HG03571 (cell line): Measurements from ENCODE around the gene AUTS2.
A peak's percentile ranks its signal among the peaks of the same experiment; 100 is the strongest.

Experiments
- ATAC-seq: cut with Tn5 transposase; IDR thresholded peaks from one replicate; pipeline ENCODE4 v1.9.1; 2021; ENCODE audit not compliant: unreplicated experiment

AUTS2 gene

DNA sequence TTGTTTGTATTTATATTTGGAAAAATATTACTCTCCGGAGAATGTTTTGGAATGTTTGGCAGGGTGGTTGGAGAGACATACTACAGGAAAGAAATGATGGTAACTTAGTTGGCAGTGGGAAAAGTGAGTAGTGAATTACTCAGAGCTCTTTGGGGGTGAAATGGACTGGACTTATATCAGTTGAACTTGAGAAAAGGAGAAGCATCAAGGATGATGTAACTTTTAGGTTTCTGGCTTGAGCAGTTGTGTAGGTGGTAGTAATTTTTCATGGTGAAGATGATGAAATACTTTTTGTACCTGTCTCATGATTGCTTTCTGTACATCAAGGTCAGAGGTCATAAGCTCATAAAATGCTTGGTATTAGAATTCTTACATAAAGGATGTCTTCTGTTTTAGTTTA is 617.2 kb downstream of the AUTS2 start:
- ATAC-seq = no peak

- no peak for ATAC-seq
These were observed 619.3 kb downstream of the AUTS2 start for GRCh38 chr7:70217571-70217970.

GRCh38 chr7:70218006-70218405 is 619.7 kb downstream of the AUTS2 start:
- no peak for ATAC-seq

DNA sequence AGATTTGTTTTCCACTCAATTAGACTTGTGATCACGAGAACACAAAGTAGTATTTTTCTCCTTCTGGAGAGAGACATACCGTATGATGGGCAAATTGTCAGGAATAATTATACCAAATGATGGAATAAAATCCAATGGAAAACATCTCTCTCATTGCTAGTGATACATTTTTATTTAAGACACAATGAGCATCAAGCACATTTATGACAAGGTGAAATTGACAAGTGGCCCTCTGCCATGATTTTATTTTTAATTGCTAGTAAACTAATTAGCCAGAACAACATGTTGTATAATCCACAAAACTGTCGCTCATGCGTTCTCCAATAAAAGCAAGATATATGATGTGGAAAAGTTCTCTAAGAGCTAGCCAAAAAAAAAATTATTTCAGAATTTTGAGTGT is 620.8 kb downstream of the AUTS2 start:
- ATAC-seq = no peak

DNA sequence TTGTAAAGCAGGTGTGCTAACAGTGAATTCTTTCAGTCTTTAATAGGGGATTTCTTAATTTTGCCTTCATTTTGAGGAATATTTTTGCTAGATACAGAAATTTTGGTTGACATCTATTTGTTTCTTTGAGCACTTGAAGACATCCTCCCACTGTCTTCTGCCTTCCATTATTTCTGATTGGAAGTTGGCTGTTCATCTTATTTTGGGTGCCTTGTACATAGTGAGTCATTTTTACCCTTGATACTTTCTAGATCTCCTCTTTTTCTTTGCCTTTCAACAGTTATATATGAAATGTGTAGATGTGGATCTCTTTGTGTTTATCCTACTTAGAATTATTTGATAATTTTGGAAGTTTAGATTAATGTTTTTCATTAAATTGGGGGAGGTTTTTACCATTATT is 631.0 kb downstream of the AUTS2 start:
- no peak for ATAC-seq

GRCh38 chr7:70230761-70231160 is 632.5 kb downstream of the AUTS2 start:
- ATAC-seq = no peak

GRCh38 chr7:70233776-70234175 is 635.5 kb downstream of the AUTS2 start:
- no peak for ATAC-seq

- no peak for ATAC-seq
These were observed 639.0 kb downstream of the AUTS2 start for GRCh38 chr7:70237256-70237655.

- ATAC-seq = peak; percentile 99
These were observed 639.7 kb downstream of the AUTS2 start for GRCh38 chr7:70237831-70238575.

- ATAC-seq = no peak
These were observed 641.6 kb downstream of the AUTS2 start for GRCh38 chr7:70239918-70240317.

DNA sequence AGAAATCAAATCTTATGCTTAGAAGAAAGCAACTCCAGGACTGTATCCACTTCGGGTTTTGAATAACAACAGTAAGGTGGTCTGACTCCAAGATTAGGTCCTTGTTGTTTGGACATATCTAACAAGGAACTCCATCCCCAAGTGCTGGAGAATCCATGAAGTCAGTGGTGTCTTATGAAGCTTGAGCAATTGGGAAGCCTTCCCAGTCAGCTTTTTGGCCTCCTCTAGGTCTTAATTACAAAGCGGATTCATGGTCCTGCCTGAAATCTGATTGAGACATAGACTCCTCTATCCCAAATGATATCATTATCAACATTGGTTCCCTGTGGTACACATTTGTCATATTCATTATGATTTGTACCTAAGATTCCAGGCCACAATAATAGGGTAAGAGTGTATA is 642.6 kb downstream of the AUTS2 start:
- no peak for ATAC-seq

- no peak for ATAC-seq
These were observed 643.4 kb downstream of the AUTS2 start for GRCh38 chr7:70241536-70242175.

DNA sequence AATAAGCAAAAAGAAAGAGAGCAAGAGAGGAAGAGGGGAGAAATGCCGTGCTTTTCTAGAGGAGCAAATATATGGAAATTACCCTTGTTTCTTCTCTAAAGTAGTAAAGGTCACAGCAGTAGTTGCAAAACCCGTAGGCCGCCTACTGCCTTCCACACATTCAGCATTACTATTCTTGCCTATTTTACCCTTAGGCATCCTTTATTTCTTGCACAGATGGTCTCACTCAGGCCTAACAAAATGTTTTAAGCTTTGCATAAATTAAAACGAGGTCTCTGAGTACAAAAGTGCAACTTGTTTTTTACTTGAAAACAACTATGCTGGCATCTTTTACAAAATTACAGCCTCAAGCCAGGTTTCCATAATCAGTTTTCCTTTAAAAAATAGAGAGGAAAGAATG is 644.6 kb downstream of the AUTS2 start:
- no peak for ATAC-seq

DNA sequence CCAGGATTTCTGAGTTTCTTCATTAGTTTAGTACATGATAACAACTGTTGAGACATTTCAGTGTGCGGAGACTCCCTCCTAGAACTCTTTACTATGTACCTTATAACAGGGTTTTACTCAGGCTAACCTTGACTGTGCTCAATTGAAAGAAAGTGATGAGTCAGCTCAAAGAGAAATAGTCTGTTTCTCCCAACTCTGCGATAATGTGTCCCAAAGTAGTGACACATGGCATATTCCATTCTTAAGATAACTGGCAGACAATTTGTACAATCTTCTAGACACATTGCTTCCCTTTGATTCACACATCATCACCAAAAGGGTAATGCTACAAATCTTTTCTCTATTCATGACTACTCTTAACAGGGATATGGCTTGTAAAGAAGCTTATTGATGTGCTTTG is 645.2 kb downstream of the AUTS2 start:
- ATAC-seq = no peak

DNA sequence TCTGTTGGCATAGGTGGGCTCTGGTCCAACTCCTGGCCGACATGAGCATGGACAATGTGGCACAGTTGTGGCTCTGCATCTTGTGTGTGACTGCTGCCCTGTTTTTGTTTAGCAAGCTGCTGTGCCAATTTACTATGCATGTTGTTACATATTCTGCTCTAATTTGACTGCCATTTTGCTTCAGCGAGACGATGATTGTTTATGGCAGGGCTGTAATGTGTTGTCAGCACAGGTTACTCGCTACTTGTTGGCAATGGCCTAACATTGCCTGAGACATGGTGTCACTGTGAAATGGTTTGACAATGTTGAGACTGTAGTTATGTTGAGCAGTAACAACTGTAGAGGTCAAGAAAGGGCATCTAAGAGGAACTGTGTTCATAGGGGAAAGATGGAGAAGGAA is 659.6 kb downstream of the AUTS2 start:
- ATAC-seq = no peak

DNA sequence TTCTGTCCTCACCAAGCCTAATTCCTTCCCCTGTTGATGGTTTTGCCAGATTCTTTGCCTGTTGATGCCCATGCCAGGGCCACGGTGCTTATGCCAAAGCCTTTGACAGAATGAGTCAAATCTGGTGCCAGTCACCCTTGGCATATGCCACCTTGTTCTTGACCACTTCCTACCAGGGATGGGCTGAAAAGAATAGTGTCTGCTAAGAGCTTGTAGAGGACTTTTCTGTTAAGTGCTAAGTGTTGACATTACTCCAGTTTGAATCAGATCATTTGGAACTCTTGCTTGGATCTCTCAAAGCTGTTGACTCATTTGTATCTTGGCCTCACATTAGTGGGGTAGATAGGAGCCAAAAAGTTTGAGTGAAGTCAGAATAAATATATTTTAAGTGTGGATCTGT is 661.2 kb downstream of the AUTS2 start:
- ATAC-seq = no peak

DNA sequence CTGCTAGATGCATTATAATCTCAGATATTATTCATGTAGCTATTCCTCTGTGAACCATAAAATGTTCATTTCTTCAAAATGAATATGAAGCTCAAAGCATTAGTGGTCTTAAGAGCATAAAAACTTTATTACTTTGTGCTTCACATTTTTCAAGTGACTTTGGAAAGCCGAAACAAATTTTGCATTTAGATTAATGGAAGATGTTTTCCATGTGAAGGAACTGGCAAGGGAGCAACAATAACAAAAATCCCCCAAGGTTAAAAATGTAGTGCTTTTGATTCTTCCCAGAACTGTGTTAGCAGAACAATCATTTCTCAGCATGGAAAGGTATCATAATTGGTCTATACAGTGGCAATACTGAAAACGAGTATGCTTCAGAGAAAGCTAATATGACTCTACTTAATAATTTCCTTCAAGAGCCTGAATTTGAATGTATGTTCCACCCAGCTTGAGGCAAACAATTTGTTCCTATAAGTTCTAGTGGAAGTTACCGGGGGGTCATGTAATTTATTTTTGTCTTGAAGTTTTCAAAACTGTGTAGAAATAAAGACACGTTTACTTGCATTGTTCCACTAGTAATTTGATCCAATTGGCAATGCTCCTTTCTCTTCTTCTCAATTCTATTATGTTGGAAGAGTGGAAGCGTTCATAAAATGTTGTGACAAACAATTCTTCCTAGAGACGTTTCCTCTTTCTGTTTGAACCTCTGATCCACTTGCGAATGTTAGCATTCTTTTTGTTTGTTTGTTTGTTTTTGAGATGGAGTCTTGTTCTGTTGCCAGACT is 665.4 kb downstream of the AUTS2 start:
- ATAC-seq = no peak

DNA sequence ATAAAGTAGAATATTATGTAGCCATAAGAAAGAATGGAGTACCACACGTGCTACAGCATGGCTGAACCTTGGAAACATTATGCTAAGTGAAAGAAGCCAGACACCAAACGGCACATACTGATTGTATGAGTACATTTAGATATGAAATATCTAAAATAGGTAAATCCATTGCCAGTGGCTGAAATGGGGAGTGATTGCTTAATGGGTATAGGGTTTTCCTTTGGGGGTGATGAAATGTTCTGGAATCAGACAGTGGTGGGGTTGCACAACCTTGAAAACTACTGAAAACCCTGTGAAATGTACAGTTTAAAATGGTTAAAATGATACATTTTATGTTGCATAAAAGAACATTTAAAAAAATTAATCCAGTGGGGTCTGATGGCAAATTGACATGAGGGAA is 667.9 kb downstream of the AUTS2 start:
- ATAC-seq = no peak

- no peak for ATAC-seq
These were observed 669.3 kb downstream of the AUTS2 start for GRCh38 chr7:70267381-70268120.

DNA sequence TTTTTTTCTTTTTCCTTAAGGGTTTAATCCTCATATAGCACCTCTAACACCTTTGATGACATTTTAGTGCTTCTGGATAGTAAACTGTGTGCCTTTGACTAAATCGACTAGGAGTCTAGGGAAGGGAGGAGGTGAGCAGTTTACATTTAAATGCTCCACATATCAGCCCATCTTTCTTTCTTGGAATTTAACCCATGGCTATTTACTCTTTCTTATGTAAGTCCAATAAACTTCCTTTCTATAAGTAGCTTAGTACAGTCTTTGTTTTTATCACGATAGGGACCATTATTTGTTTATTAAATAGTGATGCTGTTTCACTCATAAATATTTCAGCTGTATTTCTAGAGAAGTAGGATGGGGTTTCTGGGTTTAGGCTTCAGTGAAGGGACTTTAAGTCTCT is 669.9 kb downstream of the AUTS2 start:
- ATAC-seq = no peak

GRCh38 chr7:70270149-70270548 is 671.9 kb downstream of the AUTS2 start:
- no peak for ATAC-seq
